GM18907 (cell line): ENCODE data around the gene DNAJC6.
"Not testable (repeated sequence)": the region's sequence is repeated elsewhere in the genome, so short reads cannot be mapped to it uniquely, and the experiment has no call there.

ENCODE experiments used
- ATAC-seq: cut with Tn5 transposase; IDR thresholded peaks from one replicate; pipeline ENCODE4 v1.9.1; 2021; ENCODE audit warnings: mild to moderate bottlenecking, moderate library complexity; ENCODE audit not compliant: unreplicated experiment

DNAJC6 gene

DNA sequence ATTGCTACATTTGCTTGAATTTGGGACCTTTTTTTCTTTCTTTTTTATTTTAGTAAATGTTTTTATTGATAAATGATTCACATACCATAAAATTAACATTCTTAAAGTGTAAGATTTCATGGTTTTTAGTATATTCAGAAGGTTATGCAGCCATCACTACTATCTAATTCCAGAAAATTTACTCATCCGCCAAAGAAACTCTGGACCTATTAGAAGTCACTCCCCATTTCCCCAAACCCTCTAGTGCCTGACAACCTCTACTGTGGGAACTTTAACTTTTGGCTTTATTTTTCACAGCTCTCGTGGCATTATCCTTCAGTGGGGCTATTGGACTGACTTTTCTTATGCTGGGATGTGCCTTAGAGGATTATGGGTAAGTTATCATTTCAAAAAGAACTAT is 115.7 kb downstream of the DNAJC6 start:
- no peak for ATAC-seq

DNA sequence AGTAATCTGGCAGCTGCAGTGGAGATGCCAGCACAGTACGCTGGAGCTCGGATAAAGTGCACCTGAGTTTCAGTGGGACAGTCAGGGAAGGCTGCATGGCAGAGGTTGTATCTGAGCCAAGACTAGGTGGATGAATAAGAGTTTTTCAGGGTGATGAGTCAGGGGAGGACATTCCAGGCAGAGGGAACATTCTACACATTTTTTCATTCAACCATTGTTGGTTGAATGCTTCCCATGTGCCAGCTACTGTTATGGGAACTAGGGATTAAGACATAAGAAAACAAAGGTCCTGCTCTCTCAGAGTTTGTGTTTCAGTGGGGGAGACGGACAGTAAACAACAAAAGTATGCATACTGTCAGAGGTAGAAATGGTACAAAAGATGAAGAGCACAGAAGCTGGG is 116.4 kb downstream of the DNAJC6 start:
- no peak for ATAC-seq

DNA sequence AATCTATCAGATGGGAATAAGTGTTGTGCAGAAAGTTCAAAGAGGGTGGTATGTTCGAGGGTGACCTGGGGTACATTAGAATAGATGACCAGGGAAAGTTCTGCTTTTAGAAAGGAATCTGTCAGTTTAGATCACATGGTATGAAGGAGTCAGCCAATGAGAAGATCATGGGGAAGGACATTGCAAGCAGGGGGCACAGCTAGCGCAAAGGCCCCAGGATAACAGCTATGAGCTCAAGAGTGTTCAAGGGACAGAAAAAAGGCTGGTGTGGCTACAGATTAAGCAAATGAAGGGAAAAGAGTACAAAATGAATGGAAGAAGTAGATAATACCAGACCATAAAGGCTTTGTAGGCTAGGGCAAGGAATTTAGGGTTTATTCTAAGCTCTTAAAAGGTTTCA is 119.7 kb downstream of the DNAJC6 start:
- ATAC-seq = no peak

- no peak for ATAC-seq
Observed at GRCh38 chr1:65429806-65430205, 120.5 kb downstream of the DNAJC6 start.

DNA sequence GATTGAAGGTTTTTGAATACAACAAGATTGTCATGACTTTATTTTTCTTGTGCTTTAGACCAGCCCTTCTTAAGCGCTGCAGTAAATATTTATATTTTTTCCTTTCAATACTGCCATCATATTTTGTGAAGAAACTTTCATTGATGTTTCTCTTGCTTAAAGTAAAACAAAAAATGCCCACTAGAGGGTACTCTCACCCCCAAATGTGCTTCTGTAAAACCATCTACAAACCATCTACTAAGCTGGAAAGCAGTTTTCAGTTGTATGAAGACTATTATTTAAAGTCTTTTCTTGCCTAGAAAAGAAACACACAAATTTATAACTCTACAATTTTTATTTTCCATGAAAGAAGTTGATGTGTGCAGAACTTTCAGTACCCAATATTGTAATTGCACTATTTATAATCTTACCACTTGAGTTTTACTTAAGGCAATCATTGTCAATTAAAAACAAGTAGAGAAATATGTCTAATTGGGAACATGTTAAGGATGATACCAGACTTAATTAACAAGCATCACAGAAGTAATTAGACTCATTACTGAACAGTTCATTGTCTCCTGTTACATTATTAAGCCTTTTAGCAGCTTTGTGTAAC is 121.9 kb downstream of the DNAJC6 start:
- peak; percentile 72 for ATAC-seq

DNA sequence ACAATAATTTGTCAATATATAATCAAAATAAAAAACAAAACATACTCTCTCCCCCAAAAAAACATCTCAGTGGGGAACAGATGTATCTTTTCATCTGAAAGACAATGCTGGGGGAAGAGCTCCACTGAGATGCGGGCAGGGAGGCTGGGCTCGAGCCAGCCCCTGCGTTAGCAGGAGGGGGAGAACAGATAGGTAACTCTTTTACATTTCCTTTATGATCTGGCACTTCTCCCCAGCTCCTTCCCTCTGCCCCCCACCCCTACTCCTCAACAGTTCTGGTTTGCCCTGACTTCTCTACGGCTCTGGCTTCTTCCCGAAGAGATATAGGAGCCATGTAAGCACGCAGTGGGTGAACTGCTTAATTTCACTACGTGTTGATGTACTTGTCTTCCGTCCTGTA is 123.6 kb downstream of the DNAJC6 start:
- no peak for ATAC-seq

- no peak for ATAC-seq
Observed at GRCh38 chr1:65434255-65434654, 124.9 kb downstream of the DNAJC6 start.

DNA sequence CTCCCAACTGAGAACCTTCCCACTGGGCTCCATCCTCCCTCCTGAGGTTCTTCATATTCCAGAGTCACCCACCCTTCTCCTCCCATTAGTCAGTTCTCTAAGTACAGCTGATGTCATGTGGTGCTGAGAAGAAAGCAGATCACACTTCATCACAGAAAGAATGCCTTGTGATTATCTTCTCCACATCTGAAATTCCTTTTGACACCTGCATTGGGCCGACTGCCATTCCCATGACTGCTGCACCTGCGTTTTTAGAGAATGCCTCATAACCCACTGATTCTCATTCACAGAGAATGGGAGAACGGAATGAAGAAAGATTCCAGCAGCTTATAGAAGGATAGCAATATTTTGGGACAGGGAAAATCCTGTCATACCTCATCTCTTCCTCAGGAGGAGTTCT is 125.4 kb downstream of the DNAJC6 start:
- ATAC-seq = no peak

GRCh38 chr1:65435987-65436386 is 126.6 kb downstream of the DNAJC6 start:
- ATAC-seq = no peak

GRCh38 chr1:65437616-65438015 is 128.3 kb downstream of the DNAJC6 start:
- ATAC-seq = no peak

GRCh38 chr1:65440322-65440900 is 131.1 kb downstream of the DNAJC6 start:
- ATAC-seq = no peak

- ATAC-seq = no peak
Observed at GRCh38 chr1:65440915-65441314, 131.6 kb downstream of the DNAJC6 start.

GRCh38 chr1:65441464-65441863 is 132.1 kb downstream of the DNAJC6 start:
- ATAC-seq = no peak

- no peak for ATAC-seq
Observed at GRCh38 chr1:65442442-65442841, 133.1 kb downstream of the DNAJC6 start.

DNA sequence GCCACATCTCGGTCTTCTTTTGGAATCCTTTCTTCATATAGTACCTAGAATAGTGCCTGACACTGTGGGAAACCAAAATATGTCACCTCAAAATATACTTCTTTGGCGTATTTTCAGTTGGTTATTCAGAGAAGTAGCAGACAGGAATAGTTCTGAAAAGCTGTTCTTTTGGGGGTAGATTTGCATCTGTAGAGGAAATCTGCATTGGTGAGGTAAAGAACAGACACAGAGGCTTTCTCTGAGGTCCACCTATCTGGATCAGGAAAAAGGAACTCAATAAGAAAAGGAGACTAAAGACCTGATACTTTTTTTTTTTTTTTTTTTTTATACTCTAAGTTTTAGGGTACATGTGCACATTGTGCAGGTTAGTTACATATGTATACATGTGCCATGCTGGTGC is 134.3 kb downstream of the DNAJC6 start:
- ATAC-seq = no peak

GRCh38 chr1:65444128-65444640 is 134.8 kb downstream of the DNAJC6 start:
- ATAC-seq = no peak

- no peak for ATAC-seq
Observed at GRCh38 chr1:65445837-65446236, 136.5 kb downstream of the DNAJC6 start.

DNA sequence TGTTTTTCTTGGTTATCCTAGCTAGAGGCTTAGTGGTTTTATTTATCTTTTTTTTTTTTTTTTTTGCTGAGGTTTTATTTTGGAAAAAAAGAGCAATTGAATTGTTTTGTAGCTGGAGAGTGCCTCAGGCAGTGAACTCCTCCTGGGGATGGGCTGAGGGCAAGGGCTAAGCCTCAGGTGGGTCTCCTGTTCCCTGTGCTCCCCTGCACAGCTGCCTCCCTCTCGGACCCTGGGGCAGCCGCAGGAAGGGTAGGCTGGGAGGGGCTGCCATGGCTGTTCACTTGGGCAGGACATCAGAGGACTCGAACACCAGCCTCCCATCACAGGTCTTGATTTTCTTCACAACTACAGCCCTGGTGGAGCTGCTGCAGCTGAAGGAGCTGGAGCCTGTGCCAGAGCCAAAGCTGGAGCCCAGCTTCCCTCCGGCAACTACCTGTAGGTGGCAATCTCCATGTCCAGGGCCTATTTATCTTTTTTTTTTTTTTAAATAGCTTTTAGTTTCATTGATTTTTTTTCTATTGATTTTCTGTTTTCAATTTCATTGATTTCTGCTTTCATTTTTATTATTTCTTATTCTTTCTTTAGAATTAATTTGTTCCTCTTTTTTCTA is 140.0 kb downstream of the DNAJC6 start:
- ATAC-seq = no peak

DNA sequence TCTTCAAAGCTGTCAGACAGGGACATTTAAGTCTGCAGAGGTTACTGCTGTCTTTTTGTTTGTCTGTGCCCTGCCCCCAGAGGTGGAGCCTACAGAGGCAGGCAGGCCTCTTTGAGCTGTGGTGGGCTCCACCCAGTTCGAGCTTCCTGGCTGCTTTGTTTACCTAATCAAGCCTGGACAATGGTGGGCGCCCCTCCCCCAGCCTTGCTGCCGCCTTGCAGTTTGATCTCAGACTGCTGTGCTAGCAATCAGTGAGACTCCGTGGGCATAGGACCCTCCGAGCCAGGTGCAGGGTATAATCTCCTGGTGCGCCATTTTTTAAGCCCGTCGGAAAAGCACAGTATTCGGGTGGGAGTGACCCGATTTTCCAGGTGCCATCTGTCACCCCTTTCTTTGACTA is 146.3 kb downstream of the DNAJC6 start:
- not testable (repeated sequence) for ATAC-seq

GRCh38 chr1:65456481-65456880 is 147.1 kb downstream of the DNAJC6 start:
- ATAC-seq = no peak

- ATAC-seq = no peak
Observed at GRCh38 chr1:65457868-65458267, 148.5 kb downstream of the DNAJC6 start.

DNA sequence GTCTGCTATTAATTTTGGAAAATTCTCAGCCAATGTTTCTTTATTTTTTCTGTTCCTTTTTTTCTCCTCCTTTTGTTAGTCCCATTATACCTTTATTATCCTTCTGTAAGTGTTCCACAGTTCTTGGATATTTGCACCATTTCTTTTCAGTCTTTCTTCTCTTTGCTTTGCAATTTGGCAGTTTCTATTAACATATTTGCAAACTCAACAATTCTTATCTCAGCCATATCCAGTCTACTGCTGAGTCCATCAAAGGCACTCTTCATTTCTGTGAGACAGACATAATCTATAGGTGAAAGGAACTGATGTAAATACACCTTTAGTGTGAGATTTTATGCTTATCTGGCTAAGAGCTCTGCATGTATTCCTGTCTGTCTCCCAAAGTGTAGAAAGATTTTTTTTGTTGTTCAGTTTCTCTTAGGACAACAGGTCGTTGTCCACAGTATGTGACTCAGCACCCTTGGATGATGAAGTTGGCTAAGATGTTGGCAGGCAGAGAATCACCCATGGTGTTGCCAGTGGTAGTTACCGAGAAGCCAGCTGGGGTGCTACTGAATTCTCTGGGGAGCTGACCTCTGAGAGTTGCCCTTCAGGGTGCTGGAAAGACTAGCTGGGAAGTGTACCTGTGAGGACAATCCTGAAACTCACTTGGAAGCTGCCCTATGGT is 149.5 kb downstream of the DNAJC6 start:
- peak; percentile 33 for ATAC-seq
